Uterus (tissue), 2 donors: ENCODE results near the gene ADRB1.

Experiments used
- CTCF ChIP-seq, 4 experiments: fragments of 200-600 bp in 2 of 4; fragments of 450-650 bp in 2 of 4; sonication (generic) in 2 of 4; IDR thresholded peaks; one replicate each; pipeline ENCODE4 v1.5.1; 2016 to 2019; ENCODE audit warnings: antibody characterized with exemption in 4 of 4, mild to moderate bottlenecking in 2 of 4, moderate library complexity in 1 of 4
- POLR2A ChIP-seq, 2 donors: fragments of 450-650 bp; IDR thresholded peaks; one replicate each; pipeline ENCODE4 v1.6.1; 2016; ENCODE audit warnings: antibody characterized with exemption in 2 of 2, mild to moderate bottlenecking in 1 of 2, moderate library complexity in 1 of 2

GRCh38 chr10:114061789-114062188 lies 18.1 kb downstream of the ADRB1 start:
- no peak for TF ChIP-seq CTCF (IDR thresholded peaks at IDR 0.05)
- TF ChIP-seq POLR2A (IDR thresholded peaks at IDR 0.05), result no peak
